Effector memory CD8-positive, alpha-beta T cell (primary cell): Measurements from ENCODE around the gene ZFAND3.

Experiments
- ATAC-seq: fragments of 150-1000 bp; cut with Tn5 transposase; replicated peaks from 2 replicates; pipeline ENCODE4 v1.10.0; 2021; ENCODE audit warnings: mild to moderate bottlenecking, moderate library complexity
- DNase-seq, 3 experiments: peaks; one replicate each; pipeline ENCODE4 v3.0.0; 2021
- H3K27ac Mint-ChIP-seq, 2 donors: one replicate each; pipeline ENCODE4 v1.8.0; 2022; ENCODE audit warnings: mild to moderate bottlenecking in 2 of 2, mixed read lengths in 2 of 2, moderate library complexity in 2 of 2
- H3K27me3 Mint-ChIP-seq, 2 donors: one replicate each; pipeline ENCODE4 v1.8.0; 2022; ENCODE audit warnings: mixed read lengths in 2 of 2
- H3K36me3 Mint-ChIP-seq: one replicate; pipeline ENCODE4 v1.8.0; 2022; ENCODE audit warnings: mild to moderate bottlenecking, moderate library complexity, mixed read lengths; ENCODE audit not compliant: insufficient read depth
- H3K4me1 Mint-ChIP-seq, 2 donors: one replicate each; pipeline ENCODE4 v1.8.0; 2022; ENCODE audit warnings: low read depth in 2 of 2, mixed read lengths in 2 of 2
- H3K4me3 Mint-ChIP-seq, 2 donors: one replicate each; pipeline ENCODE4 v1.8.0; 2022; ENCODE audit warnings: mild to moderate bottlenecking in 2 of 2, mixed read lengths in 2 of 2, moderate library complexity in 2 of 2
- H3K9me3 Mint-ChIP-seq, 2 donors: one replicate each; pipeline ENCODE4 v1.8.0; 2022; ENCODE audit warnings: mixed read lengths in 2 of 2

Gene ZFAND3

DNA sequence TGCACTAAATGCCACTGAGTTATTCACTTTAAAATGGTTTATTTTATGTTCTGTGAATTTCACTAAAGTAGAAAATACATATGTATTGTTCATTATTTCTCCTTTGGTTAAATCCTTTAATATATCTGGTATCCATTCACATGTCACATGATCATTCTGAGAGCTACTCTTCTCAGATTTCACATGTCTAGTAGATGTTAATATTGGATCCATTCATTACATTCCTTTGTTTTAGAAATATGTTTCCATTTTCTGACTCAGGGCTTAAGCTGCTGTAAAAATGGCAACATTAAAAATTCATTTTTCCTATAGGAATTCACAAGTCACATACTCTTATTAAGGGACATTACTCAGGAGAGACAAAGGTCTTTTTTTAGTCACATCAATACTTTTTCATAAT, 205.4 kb downstream of the ZFAND3 start:
- DNase-seq (no peak), ATAC-seq (no peak)
- Mint-ChIP-seq H3K27me3 (no peaks in the 10 kb centered on the region), H3K27ac (no peak overlapping the region), H3K4me1 (peaks cover 26 to 42% of the 10 kb centered on the region in 2 donors), H3K36me3 (peaks cover 10% of the 10 kb centered on the region), H3K4me3 (no peak overlapping the region), H3K9me3 (no peaks in the 10 kb centered on the region)

- Mint-ChIP-seq H3K36me3 (peaks cover 10% of the 10 kb centered on the region), H3K4me3 (no peak overlapping the region), H3K9me3 (no peaks in the 10 kb centered on the region), H3K27me3 (no peaks in the 10 kb centered on the region), H3K4me1 (peaks cover 31 to 46% of the 10 kb centered on the region in 2 donors), H3K27ac (no peak overlapping the region)
- DNase-seq = no peak
- no peak for ATAC-seq
These were observed 205.9 kb downstream of the ZFAND3 start for GRCh38 chr6:38025451-38025850.

GRCh38 chr6:38027685-38028373, 208.3 kb downstream of the ZFAND3 start:
- no peak overlapping the region for H3K4me3 Mint-ChIP-seq
- DNase-seq = no peak
- no peaks in the 10 kb centered on the region for H3K9me3 Mint-ChIP-seq
- H3K27ac Mint-ChIP-seq = no peak overlapping the region
- peaks cover 6% of the 10 kb centered on the region for H3K36me3 Mint-ChIP-seq
- no peaks in the 10 kb centered on the region for H3K27me3 Mint-ChIP-seq
- ATAC-seq = no peak
- peaks cover 22 to 42% of the 10 kb centered on the region in 2 donors for H3K4me1 Mint-ChIP-seq

DNA sequence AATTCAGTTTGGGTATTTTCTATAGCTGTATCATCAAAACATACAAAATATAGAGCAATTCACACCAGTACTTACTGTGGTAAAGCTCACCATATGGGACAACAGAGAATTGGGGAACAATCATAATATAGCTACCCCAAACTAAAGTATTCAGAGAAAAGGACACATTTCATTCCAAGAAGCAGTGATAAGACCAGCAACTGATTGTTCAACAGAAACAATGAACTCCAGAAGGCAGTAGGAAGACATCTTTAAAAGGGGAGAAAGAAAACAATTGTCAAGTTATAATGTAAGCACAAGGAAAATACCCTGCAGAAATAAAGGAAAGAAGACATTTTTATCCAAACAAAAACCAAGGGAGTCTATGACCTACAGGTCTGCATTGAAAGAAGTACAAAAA, 210.9 kb downstream of the ZFAND3 start:
- DNase-seq (no peak), ATAC-seq (no peak)
- no peaks in the 10 kb centered on the region for H3K9me3 Mint-ChIP-seq
- H3K4me3 Mint-ChIP-seq = no peak overlapping the region
- no peak overlapping the region for H3K27ac Mint-ChIP-seq
- peaks cover 6% of the 10 kb centered on the region for H3K36me3 Mint-ChIP-seq
- peaks cover 28 to 62% of the 10 kb centered on the region in 2 donors for H3K4me1 Mint-ChIP-seq
- H3K27me3 Mint-ChIP-seq = no peaks in the 10 kb centered on the region

GRCh38 chr6:38032797-38033196, 213.3 kb downstream of the ZFAND3 start:
- H3K36me3 Mint-ChIP-seq = peaks cover 5% of the 10 kb centered on the region
- ATAC-seq (no peak), DNase-seq (no peak)
- H3K27me3 Mint-ChIP-seq = no peaks in the 10 kb centered on the region
- H3K9me3 Mint-ChIP-seq = no peaks in the 10 kb centered on the region
- peaks cover 30 to 55% of the 10 kb centered on the region in 2 donors for H3K4me1 Mint-ChIP-seq
- H3K27ac Mint-ChIP-seq = no peak overlapping the region
- no peak overlapping the region for H3K4me3 Mint-ChIP-seq

- DNase-seq (no peak), ATAC-seq (no peak)
- Mint-ChIP-seq H3K4me1 (peaks cover 27 to 55% of the 10 kb centered on the region in 2 donors), H3K4me3 (no peak overlapping the region), H3K27me3 (no peaks in the 10 kb centered on the region), H3K27ac (peak overlapping the region in 1 of 2 donors; percentile 57), H3K36me3 (peaks cover 7% of the 10 kb centered on the region), H3K9me3 (no peaks in the 10 kb centered on the region)
These were observed 214.0 kb downstream of the ZFAND3 start for GRCh38 chr6:38033442-38033982.

DNA sequence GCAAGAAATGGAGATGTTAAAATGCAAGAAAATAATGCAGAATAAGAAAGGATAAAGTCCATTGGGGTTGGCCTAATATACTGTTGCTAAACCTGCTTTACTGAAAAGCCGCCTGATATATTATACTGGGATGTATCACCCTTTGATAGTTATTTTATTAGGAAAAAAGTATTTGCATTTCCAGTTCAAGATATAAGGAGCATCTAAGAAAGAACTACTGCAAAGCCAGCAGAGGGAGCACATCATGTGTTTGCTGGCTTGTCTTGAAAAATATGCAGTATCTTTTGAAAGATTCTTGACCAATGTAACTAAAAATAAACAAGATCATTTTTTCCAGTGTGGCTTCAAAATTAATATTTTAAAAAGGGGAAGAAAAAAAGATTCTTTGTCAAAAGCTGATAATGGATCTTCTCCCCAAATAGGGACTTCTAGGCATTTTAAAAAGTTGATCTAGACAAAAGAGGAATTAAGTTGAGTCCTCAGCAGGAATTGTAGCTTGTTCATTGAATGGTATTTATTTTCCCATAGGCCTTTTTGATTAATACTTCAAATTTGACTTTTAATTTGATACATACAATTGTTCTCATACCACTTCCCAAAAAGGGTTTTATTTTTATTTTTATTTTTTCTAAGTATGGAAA, 214.9 kb downstream of the ZFAND3 start:
- peak overlapping the region in 1 of 2 donors; percentile 57 for H3K27ac Mint-ChIP-seq

DNA sequence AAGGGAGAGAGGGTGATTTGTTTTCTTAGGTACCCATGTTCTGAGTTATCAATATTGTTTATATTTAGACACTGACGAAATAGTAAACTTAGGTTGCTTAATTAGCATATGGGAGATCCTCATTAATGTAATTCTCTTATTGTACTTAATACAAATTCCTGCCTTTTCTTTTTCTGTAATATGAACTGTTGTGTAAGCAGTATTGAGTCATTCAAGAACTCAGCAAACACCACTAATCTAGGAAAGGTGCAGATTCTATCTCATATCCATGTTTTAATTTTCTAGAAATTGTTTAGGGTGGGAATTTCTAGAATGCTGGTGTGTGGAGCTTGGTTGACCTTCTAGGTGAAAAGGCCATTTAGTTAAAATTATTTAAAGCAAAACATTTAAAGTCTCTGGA, 216.0 kb downstream of the ZFAND3 start:
- Mint-ChIP-seq H3K4me3 (peak overlapping the region in 1 of 2 donors; percentile 9), H3K36me3 (peaks cover 4% of the 10 kb centered on the region), H3K27me3 (no peaks in the 10 kb centered on the region), H3K4me1 (peaks cover 22 to 50% of the 10 kb centered on the region in 2 donors), H3K9me3 (no peaks in the 10 kb centered on the region), H3K27ac (peak overlapping the region in 1 of 2 donors; percentile 33)
- no peak for DNase-seq
- ATAC-seq = no peak

More for the DNA sequence above, 214.9 kb downstream of the ZFAND3 start:
- ATAC-seq (no peak), DNase-seq (no peak)
- Mint-ChIP-seq H3K4me1 (peaks cover 25 to 54% of the 10 kb centered on the region in 2 donors), H3K9me3 (no peaks in the 10 kb centered on the region), H3K4me3 (no peak overlapping the region), H3K36me3 (peaks cover 4% of the 10 kb centered on the region), H3K27me3 (no peaks in the 10 kb centered on the region)

GRCh38 chr6:38039502-38039901, 220.0 kb downstream of the ZFAND3 start:
- Mint-ChIP-seq H3K4me1 (peaks cover 17 to 54% of the 10 kb centered on the region in 2 donors), H3K4me3 (no peak overlapping the region), H3K27me3 (no peaks in the 10 kb centered on the region), H3K9me3 (no peaks in the 10 kb centered on the region), H3K36me3 (peaks cover 4% of the 10 kb centered on the region), H3K27ac (no peak overlapping the region)
- ATAC-seq (no peak), DNase-seq (no peak)

- no peak for ATAC-seq
- H3K4me1 Mint-ChIP-seq = peaks cover 17 to 53% of the 10 kb centered on the region in 2 donors
- no peaks in the 10 kb centered on the region for H3K9me3 Mint-ChIP-seq
- DNase-seq = no peak
- peaks cover 4% of the 10 kb centered on the region for H3K36me3 Mint-ChIP-seq
- H3K27ac Mint-ChIP-seq = no peak overlapping the region
- H3K4me3 Mint-ChIP-seq = no peak overlapping the region
- no peaks in the 10 kb centered on the region for H3K27me3 Mint-ChIP-seq
These were observed 220.7 kb downstream of the ZFAND3 start for GRCh38 chr6:38040254-38040653.

- H3K27me3 Mint-ChIP-seq = no peaks in the 10 kb centered on the region
- no peak overlapping the region for H3K4me3 Mint-ChIP-seq
- H3K9me3 Mint-ChIP-seq = no peaks in the 10 kb centered on the region
- H3K27ac Mint-ChIP-seq = no peak overlapping the region
- H3K4me1 Mint-ChIP-seq = peaks cover 11 to 37% of the 10 kb centered on the region in 2 donors
- ATAC-seq = no peak
- H3K36me3 Mint-ChIP-seq = no peaks in the 10 kb centered on the region
- DNase-seq = no peak
These were observed 223.8 kb downstream of the ZFAND3 start for GRCh38 chr6:38043259-38043753.

DNA sequence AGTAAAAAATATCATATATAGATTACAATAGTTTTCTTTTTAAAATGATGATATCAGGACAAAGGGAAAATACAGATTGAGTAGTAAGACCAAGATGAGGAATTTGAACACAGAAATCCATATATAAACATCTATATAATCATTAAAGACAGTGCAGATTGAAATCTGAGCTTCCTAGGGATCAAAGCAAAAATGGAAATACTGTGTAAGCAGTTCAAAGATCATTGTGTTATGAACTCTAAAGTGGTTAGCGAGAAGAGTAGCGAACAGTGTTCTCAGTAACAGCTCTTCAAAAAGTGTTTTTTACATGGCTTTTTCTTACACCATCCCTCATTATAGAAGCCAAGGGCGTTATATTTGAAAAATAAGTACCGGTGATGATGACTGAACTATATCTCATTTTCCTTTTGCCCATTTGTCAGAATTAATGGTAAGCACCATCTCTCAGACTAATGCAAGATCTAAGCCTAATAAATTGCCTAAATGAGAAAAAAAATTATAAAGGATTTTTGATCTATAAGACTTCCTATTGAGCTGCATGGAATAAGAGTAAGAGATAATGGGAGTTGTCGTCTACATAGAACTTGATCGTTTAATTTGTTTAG, 226.3 kb downstream of the ZFAND3 start:
- H3K36me3 Mint-ChIP-seq = no peaks in the 10 kb centered on the region
- H3K27ac Mint-ChIP-seq = no peak overlapping the region
- H3K4me1 Mint-ChIP-seq = peaks cover 12 to 44% of the 10 kb centered on the region in 2 donors

DNA sequence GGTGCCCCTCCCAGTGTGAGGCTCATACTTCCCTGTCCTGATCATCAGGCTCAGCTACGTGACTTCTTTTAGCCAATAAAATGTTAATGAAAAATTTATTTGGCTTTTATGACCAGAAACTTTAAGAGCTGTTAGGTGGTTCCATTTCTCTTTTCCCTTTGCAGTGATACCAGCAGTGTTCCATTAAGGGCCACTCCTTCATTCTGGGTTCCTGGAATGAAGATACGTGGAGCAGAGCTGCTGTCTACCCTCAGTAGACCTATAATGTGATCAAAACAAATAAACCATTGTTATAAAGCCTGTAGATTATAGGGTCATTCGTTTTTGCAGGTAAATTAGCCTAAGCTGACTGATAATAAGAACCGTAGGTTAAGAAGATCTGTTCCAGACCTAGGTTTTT, 228.0 kb downstream of the ZFAND3 start:
- ATAC-seq (no peak), DNase-seq (no peak)
- Mint-ChIP-seq H3K27ac (no peak overlapping the region), H3K27me3 (no peaks in the 10 kb centered on the region), H3K4me3 (no peak overlapping the region), H3K4me1 (peaks cover 11 to 53% of the 10 kb centered on the region in 2 donors), H3K36me3 (no peaks in the 10 kb centered on the region), H3K9me3 (no peaks in the 10 kb centered on the region)

More for the DNA sequence above, 226.3 kb downstream of the ZFAND3 start:
- H3K9me3 Mint-ChIP-seq = no peaks in the 10 kb centered on the region
- no peak for ATAC-seq
- DNase-seq = no peak
- no peak overlapping the region for H3K4me3 Mint-ChIP-seq
- H3K27me3 Mint-ChIP-seq = no peaks in the 10 kb centered on the region
